B cell (primary cell): ENCODE measurements around the gene ACYP1. TPM values are rescaled to one million over a fixed set of nuclear protein-coding genes. Genes with fewer than 3 reads are reported as not detected.

Experiments used
- ATAC-seq: fragments of 200-7000 bp; cut with Tn5 transposase; one replicate; pipeline ENCODE4 v1.10.0; 2021; ENCODE audit warnings: low read depth, mild to moderate bottlenecking, moderate number of reproducible peaks, moderate library complexity
- CTCF ChIA-PET: fragments of 350-600 bp; sonication (Branson Sonifier 250); formaldehyde crosslinking; loops from one replicate; lab custom pipeline; 2021; ENCODE audit warnings: antibody characterized with exemption, inconsistent platforms; lab: Charles Lee
- POLR2A ChIA-PET: fragments of 350-600 bp; sonication (Branson Sonifier 250); formaldehyde crosslinking; loops from one replicate; lab custom pipeline; 2021; ENCODE audit warnings: antibody characterized with exemption; lab: Charles Lee
- DNase-seq: peaks from one replicate; pipeline ENCODE4 v3.0.0; 2013
- H2AFZ ChIP-seq: 2 replicates; pipeline ENCODE4 v1.6.1; 2012; ENCODE audit warnings: mild to moderate bottlenecking, low read depth, low read length; ENCODE audit not compliant: insufficient read depth, poor library complexity, severe bottlenecking
- H3K27ac ChIP-seq, 2 donors: 1 replicate in 1 of 2; 2 replicates in 1 of 2; pipeline ENCODE4 v1.5.1; 2012 to 2013; ENCODE audit warnings: low read length in 2 of 2, mild to moderate bottlenecking in 2 of 2, moderate library complexity in 1 of 2
- H3K27me3 ChIP-seq, 4 experiments: fragments of 200-600 bp in 1 of 4; sonication (generic) in 1 of 4; replicated peaks in 1 of 4; 1 replicate in 2 of 4; 2 replicates in 2 of 4; pipeline versions ENCODE4 v1.6.1 to v1.7.0; 2013 to 2016; ENCODE audit warnings: low read length in 3 of 4, mild to moderate bottlenecking in 2 of 4, mixed read lengths in 1 of 4, moderate library complexity in 1 of 4; ENCODE audit not compliant: insufficient read depth in 4 of 4, control insufficient read depth in 3 of 4; ENCODE audit errors: control extremely low read depth in 1 of 4
- H3K36me3 ChIP-seq, 2 experiments: replicated peaks in 1 of 2; 1 replicate in 1 of 2; 2 replicates in 1 of 2; pipeline versions ENCODE4 v1.6.1 to v1.7.1; 2013; ENCODE audit warnings: low read length in 1 of 2; ENCODE audit not compliant: insufficient read depth in 2 of 2, control insufficient read depth in 1 of 2; ENCODE audit errors: control extremely low read depth in 1 of 2, extremely low read depth in 1 of 2
- H3K4me1 ChIP-seq, 2 donors: fragments of 200-600 bp in 1 of 2; sonication (generic) in 1 of 2; 1 replicate in 1 of 2; 2 replicates in 1 of 2; pipeline versions ENCODE4 v1.5.1 to v1.6.1; 2013 to 2017; ENCODE audit warnings: low read length in 2 of 2; ENCODE audit not compliant: control insufficient read depth in 2 of 2, insufficient read depth in 2 of 2
- H3K4me2 ChIP-seq: replicated peaks from 2 replicates; pipeline ENCODE3; 2012; ENCODE audit warnings: mild to moderate bottlenecking, low read depth, low read length; ENCODE audit not compliant: poor library complexity, severe bottlenecking
- H3K4me3 ChIP-seq, 5 experiments: fragments of 200-600 bp in 1 of 5; sonication (generic) in 1 of 5; 1 replicate in 3 of 5; 2 replicates in 2 of 5; pipeline versions ENCODE4 v1.5.1 to v1.7.0; 2011 to 2016; ENCODE audit warnings: low read length in 4 of 5, mild to moderate bottlenecking in 4 of 5, low read depth in 2 of 5, control low read depth in 1 of 5, moderate library complexity in 1 of 5; ENCODE audit not compliant: insufficient read depth in 1 of 5; ENCODE audit errors: control extremely low read depth in 1 of 5, extremely low read depth in 1 of 5
- H3K79me2 ChIP-seq: fragments of 200-600 bp; sonication (generic); one replicate; pipeline ENCODE4 v1.6.0; 2016; ENCODE audit warnings: low read length; ENCODE audit not compliant: control insufficient read depth, insufficient read depth
- H3K9ac ChIP-seq: fragments of 200-600 bp; sonication (generic); 2 replicates; pipeline ENCODE4 v1.6.1; 2017; ENCODE audit warnings: mild to moderate bottlenecking, low read length, moderate library complexity
- H3K9me3 ChIP-seq, 3 donors: one replicate each; pipeline versions ENCODE4 v1.6.1 to v1.7.1; 2013; ENCODE audit warnings: low read length in 2 of 3; ENCODE audit not compliant: control insufficient read depth in 2 of 3, insufficient read depth in 1 of 3; ENCODE audit errors: control extremely low read depth in 1 of 3
- H4K20me1 ChIP-seq: 2 replicates; pipeline ENCODE4 v1.6.0; 2012; ENCODE audit warnings: mild to moderate bottlenecking, low read length; ENCODE audit not compliant: insufficient read depth, control insufficient read depth, poor library complexity, severe bottlenecking
- H3K27ac Mint-ChIP-seq: one replicate; pipeline ENCODE4 v1.8.0; 2021; ENCODE audit warnings: mixed read lengths
- H3K27me3 Mint-ChIP-seq: one replicate; pipeline ENCODE4 v1.8.0; 2021; ENCODE audit warnings: mixed read lengths
- H3K4me1 Mint-ChIP-seq: one replicate; pipeline ENCODE4 v1.8.0; 2021; ENCODE audit warnings: mixed read lengths
- H3K4me3 Mint-ChIP-seq: one replicate; pipeline ENCODE4 v1.8.0; 2021; ENCODE audit warnings: mixed read lengths
- H3K9me3 Mint-ChIP-seq: one replicate; pipeline ENCODE4 v1.8.0; 2022; ENCODE audit warnings: mixed read lengths; ENCODE audit not compliant: insufficient read depth
- EZH2 ChIP-seq: IDR thresholded peaks from 2 replicates; pipeline ENCODE4 v1.6.1; 2012; ENCODE audit warnings: borderline replicate concordance, low read depth, mild to moderate bottlenecking, moderate library complexity, low read length; ENCODE audit not compliant: insufficient read depth, poor library complexity, severe bottlenecking
- WGBS: methylation state at CpG from one replicate; pipeline ENCODE4 v1.1.5; 2013; ENCODE audit warnings: missing lambda C conversion rate; ENCODE audit not compliant: insufficient coverage; 5-methylcytosine and 5-hydroxymethylcytosine counted together
- intact Hi-C: fragments of 100-400 bp; cut with micrococcal nuclease; formaldehyde crosslinking; loops from one replicate; pipeline ENCODE4 v1.10.0; 2022
- polyA plus RNA-seq: library from polyadenylated mRNA; depleted of rRNA; stranded (reverse); fragments of >200 nt; gene quantifications from 2 replicates; pipeline ENCODE4 v1.2.3, GENCODE V29; 2012
- total RNA-seq, 2 donors: library from RNA; stranded (reverse); fragments of 120-200 nt in 1 of 2; gene quantifications; 1 replicate in 1 of 2; 2 replicates in 1 of 2; pipeline versions ENCODE4 v1.2.3 to v1.2.4, GENCODE V29; 2013 to 2022
- TF ChIP-seq, protein P1 (sequence below): fragments of 200-600 bp; IDR thresholded peaks from one replicate; pipeline ENCODE4 v1.8.0; 2022; ENCODE audit warnings: antibody characterized with exemption, mild to moderate bottlenecking

Gene ACYP1
- total and polyA plus RNA-seq, 2 donors (not counting 1 experiment from before 2014, with no cell fraction given) = 38.3 to 46.7 TPM

DNA sequence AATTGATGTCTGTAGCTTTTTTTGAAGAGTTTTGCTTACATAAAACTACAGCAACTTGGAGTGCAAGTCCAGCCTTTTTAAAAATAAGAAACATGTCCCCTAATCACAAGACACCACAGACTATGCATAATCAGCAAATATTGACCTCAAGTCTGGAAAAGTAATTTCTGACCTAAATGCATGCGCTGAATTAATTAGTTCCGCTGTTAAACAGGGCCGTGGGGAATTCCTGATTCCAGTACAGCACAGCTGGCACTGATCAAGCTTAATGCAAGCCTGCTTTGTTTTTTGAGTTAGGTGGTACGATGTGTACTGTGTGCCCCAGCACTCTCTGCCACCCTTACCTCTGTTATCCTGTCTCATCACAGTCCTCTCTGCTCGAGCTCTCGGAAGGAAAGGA, 21.8 kb downstream of the ACYP1 start:
- Histone ChIP-seq H3K4me3 (no peak overlapping the region), H3K27me3 (no peaks in the 10 kb centered on the region), H3K9me3 (no peaks in the 10 kb centered on the region), H3K27ac (no peak overlapping the region), H3K9ac (no peak overlapping the region), H3K36me3 (peaks cover 0 to 17% of the 10 kb centered on the region in 2 experiments), H2AFZ (no peak overlapping the region), H3K4me2 (no peak overlapping the region), H4K20me1 (no peaks in the 10 kb centered on the region), H3K4me1 (no peaks in the 10 kb centered on the region), H3K79me2 (peaks cover 8% of the 10 kb centered on the region)
- Mint-ChIP-seq H3K4me1 (peaks cover 12% of the 10 kb centered on the region), H3K27ac (peak overlapping the region; percentile 41), H3K27me3 (no peaks in the 10 kb centered on the region), H3K9me3 (no peaks in the 10 kb centered on the region), H3K4me3 (no peak overlapping the region)
- POLR2A ChIA-PET = no interaction called here
- intact Hi-C loops = no loop called here
- ATAC-seq (no peak), DNase-seq (no peak)
- CTCF ChIA-PET = no interaction called here
- WGBS = 81% methylated on average over 3 of the region's 6 CpGs
- no peak for TF ChIP-seq EZH2
- TF ChIP-seq, protein P1, sequence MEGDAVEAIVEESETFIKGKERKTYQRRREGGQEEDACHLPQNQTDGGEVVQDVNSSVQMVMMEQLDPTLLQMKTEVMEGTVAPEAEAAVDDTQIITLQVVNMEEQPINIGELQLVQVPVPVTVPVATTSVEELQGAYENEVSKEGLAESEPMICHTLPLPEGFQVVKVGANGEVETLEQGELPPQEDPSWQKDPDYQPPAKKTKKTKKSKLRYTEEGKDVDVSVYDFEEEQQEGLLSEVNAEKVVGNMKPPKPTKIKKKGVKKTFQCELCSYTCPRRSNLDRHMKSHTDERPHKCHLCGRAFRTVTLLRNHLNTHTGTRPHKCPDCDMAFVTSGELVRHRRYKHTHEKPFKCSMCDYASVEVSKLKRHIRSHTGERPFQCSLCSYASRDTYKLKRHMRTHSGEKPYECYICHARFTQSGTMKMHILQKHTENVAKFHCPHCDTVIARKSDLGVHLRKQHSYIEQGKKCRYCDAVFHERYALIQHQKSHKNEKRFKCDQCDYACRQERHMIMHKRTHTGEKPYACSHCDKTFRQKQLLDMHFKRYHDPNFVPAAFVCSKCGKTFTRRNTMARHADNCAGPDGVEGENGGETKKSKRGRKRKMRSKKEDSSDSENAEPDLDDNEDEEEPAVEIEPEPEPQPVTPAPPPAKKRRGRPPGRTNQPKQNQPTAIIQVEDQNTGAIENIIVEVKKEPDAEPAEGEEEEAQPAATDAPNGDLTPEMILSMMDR = no peak

DNA sequence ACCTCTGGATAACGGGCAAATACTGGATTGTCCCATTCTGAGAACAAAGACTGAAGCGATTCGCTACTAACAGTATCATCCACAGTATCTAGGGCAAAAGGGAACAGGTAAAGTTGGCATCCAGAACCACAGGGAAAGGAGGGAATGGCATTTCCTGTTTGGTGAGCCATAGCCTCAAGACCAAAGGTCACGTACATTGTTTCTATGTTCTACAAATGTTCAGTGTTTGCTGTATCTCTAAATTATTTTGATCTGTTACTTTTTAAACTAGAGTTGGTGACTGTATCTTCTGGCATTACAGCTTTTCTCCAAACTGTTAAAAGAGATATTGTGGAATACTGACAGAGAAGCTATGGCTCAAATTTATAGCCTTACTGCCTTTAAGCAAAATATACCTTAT, 22.2 kb downstream of the ACYP1 start:
- H3K9ac ChIP-seq = no peak overlapping the region
- DNase-seq = no peak
- H3K79me2 ChIP-seq = peaks cover 8% of the 10 kb centered on the region
- Mint-ChIP-seq H3K4me3 (no peak overlapping the region), H3K4me1 (peaks cover 12% of the 10 kb centered on the region), H3K27ac (no peak overlapping the region), H3K9me3 (no peaks in the 10 kb centered on the region), H3K27me3 (no peaks in the 10 kb centered on the region)
- ChIA-PET POLR2A (no interaction called here), CTCF (no interaction called here)
- no peak overlapping the region for H2AFZ ChIP-seq
- H4K20me1 ChIP-seq = no peaks in the 10 kb centered on the region
- ATAC-seq = no peak
- no peak overlapping the region for H3K27ac ChIP-seq
- TF ChIP-seq, protein P1 = no peak
- TF ChIP-seq EZH2 = no peak
- H3K4me1 ChIP-seq = no peaks in the 10 kb centered on the region
- WGBS = no CpG with 5 or more reads among the region's 4 CpGs
- intact Hi-C loops = no loop called here
- H3K9me3 ChIP-seq = no peaks in the 10 kb centered on the region
- H3K36me3 ChIP-seq = peaks cover 2 to 17% of the 10 kb centered on the region in 2 experiments
- H3K4me2 ChIP-seq = no peak overlapping the region
- no peak overlapping the region for H3K4me3 ChIP-seq
- no peaks in the 10 kb centered on the region for H3K27me3 ChIP-seq
